Measurements from ENCODE around the gene CREB5. TPM values are rescaled to one million over a fixed set of nuclear protein-coding genes. Genes with fewer than 3 reads are reported as not detected.

CREB5 gene
- total and polyA plus RNA-seq, 2 of the 8 experiments (the other 6 are each of a cell fraction or from before 2014, with no cell fraction given), result 2.4 to 2.7 TPM

DNA sequence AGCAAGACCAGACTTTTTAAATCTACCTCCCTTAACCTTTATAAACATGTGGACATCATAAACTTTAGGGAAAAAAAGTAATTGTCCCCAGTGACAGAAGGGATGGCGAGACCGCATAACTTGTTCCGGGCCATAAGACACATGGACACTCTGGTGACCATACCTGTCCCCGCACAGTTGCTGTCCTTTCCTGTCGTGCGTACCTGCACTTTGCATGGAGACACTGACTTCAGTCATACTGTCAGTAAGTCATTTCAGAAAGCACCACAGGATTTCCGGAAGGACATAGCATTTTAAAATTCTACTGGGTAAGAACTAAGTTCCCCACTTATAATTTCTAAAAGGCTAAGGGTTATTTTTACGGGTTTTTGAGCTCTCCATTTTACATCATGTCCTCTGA lies 120.9 kb downstream of the CREB5 start:
- Histone ChIP-seq H2BK15ac (ENCODE audit: low read length) (no peak overlapping the region; the same call in 1 of the 2 replicates), H2BK12ac (ENCODE audit: low read depth, low read length) (no peak overlapping the region), H4K5ac (ENCODE audit: insufficient read length, low read depth, low read length) (no peak overlapping the region), H3K4ac (replicated peaks; ENCODE audit: insufficient read length, low read depth, low read length) (no peak overlapping the region), H3K23me2 (ENCODE audit: low read depth, low read length) (no peaks in the 10 kb centered on the region), H2BK20ac (ENCODE audit: low read length) (no peak overlapping the region), H3K23ac (ENCODE audit: insufficient read length) (no peak overlapping the region), H3K56ac (replicated peaks; ENCODE audit: insufficient read length, low read depth, low read length) (no peak overlapping the region), H3K14ac (ENCODE audit: insufficient read length) (no peak overlapping the region), H3K4me1 (replicated peaks in 1 of 4; ENCODE audit: control insufficient read depth in 3 of 4, insufficient read depth in 4 of 4, low read length in 3 of 4) (peaks cover 1 to 6% (median 5%) of the 10 kb centered on the region in 4 experiments; a peak in 5 of 7 replicates), H3K27me3 (replicated peaks in 1 of 4; ENCODE audit: control insufficient read depth in 3 of 4, extremely low read depth in 1 of 4, insufficient read depth in 3 of 4, low read length in 3 of 4) (no peaks in the 10 kb centered on the region; a peak in 1 of 7 replicates), H3K79me1 (ENCODE audit: low read depth, low read length) (no peaks in the 10 kb centered on the region), H4K91ac (replicated peaks; ENCODE audit: insufficient read length, low read length) (no peak overlapping the region), H3K9me3 (ENCODE audit: insufficient read depth in 2 of 2, low read depth in 1 of 2, low read length in 1 of 2) (no peaks in the 10 kb centered on the region), H3K27ac (ENCODE audit: low read depth, low read length) (no peak overlapping the region), H4K8ac (ENCODE audit: extremely low read depth, insufficient read depth, low read length) (no peak overlapping the region), H2AFZ (ENCODE audit: low read length) (no peak overlapping the region), H2AK5ac (ENCODE audit: low read depth, low read length) (no peak overlapping the region), H3K4me3 (ENCODE audit: extremely low read depth in 1 of 4, insufficient read depth in 2 of 4, low read depth in 3 of 4, low read length in 4 of 4) (no peak overlapping the region), H3K9ac (replicated peaks in 1 of 4; ENCODE audit: extremely low read depth in 1 of 4, low read depth in 3 of 4, low read length in 3 of 4) (no peak overlapping the region), H3K18ac (ENCODE audit: extremely low read depth, low read length) (no peak overlapping the region), H2BK5ac (ENCODE audit: low read depth, low read length) (no peak overlapping the region), H3K79me2 (ENCODE audit: control insufficient read depth in 1 of 2, insufficient read depth in 2 of 2, low read length in 2 of 2) (no peaks in the 10 kb centered on the region), H2BK120ac (replicated peaks; ENCODE audit: low read depth, low read length) (no peak overlapping the region), H3K36me3 (ENCODE audit: control insufficient read depth in 2 of 4, insufficient read depth in 4 of 4, low read length in 3 of 4) (no peaks in the 10 kb centered on the region), H4K20me1 (replicated peaks in 1 of 2; ENCODE audit: control insufficient read depth in 1 of 2, insufficient read depth in 2 of 2, low read length in 2 of 2) (no peaks in the 10 kb centered on the region), H3K4me2 (ENCODE audit: insufficient read depth in 1 of 2, low read depth in 2 of 2, low read length in 2 of 2) (no peak overlapping the region)
- ChIA-PET POLR2A (ENCODE audit: partially characterized antibody) (no interaction called here), CTCF (ENCODE audit: partially characterized antibody) (no interaction called here)
- DNase-seq (ENCODE audit: low read depth in 1 of 2, low spot score in 2 of 2) (no peak), FAIRE-seq (no peak)
- TF ChIP-seq HDAC6 (IDR thresholded peaks at IDR 0.05; ENCODE audit: low read depth, low read length) (no peak), POLR2AphosphoS5 (IDR thresholded peaks at IDR 0.05; ENCODE audit: low read depth, low read length) (no peak)
- WGBS, 2 experiments (ENCODE audit: extremely low coverage in 1 of 2, insufficient coverage in 1 of 2, insufficient read length in 1 of 2, insufficient replicate concordance in 2 of 2, low coverage in 1 of 2, low lambda C conversion rate in 2 of 2, missing lambda C conversion rate in 1 of 2), result 96% methylated on average over 8 of the region's 8 CpGs; no CpG with 5 or more reads in 1 of the 2 experiments
